ENCODE data around the gene SLC1A3.

Gene SLC1A3

DNA sequence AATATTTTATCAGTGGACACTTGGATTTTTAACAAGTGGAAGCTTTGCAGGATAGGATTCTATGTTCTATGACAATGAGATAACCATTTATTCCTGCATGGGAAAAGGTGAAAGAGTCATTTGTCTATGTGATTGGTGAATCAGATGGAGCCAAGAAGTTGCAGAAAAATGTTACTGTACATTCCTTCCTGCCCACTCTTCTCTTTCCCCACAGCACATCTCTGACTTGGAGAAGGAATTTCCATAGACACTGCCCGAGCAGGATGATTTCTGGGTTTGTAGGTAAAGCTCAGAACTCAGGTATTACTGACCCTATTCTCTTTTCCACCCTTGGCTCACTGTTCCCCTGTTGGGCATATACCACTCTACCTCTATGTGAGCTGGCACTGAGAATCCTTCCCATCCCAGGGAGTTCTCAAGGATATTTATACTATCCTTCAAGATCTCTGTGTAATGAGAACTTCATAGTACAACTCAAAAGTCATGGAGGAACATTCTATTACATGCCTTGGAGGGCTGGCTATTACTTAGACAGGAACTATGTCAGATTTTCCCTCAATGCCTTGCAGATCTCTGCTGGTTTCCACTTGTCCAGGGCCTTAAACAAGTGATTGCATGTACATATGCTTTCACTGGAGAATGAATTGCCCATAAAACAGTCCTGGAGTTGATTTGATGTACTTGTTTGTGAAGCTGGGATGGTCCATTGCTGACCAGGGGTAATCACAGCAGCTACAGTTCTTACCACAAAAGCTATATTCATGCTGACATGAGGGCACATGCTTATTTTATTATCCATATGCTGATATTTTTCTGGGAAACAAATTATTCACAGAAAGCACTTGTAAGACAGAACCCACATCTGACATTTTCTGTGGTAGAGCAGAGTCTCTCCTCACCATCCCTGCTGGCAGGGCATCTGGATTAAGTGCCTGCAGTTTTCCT is 24.1 kb downstream of the SLC1A3 start:
- no peak overlapping the region for H3K4me3 ChIP-seq (ENCODE audit: low read depth, low read length)
- TF ChIP-seq, protein P1, sequence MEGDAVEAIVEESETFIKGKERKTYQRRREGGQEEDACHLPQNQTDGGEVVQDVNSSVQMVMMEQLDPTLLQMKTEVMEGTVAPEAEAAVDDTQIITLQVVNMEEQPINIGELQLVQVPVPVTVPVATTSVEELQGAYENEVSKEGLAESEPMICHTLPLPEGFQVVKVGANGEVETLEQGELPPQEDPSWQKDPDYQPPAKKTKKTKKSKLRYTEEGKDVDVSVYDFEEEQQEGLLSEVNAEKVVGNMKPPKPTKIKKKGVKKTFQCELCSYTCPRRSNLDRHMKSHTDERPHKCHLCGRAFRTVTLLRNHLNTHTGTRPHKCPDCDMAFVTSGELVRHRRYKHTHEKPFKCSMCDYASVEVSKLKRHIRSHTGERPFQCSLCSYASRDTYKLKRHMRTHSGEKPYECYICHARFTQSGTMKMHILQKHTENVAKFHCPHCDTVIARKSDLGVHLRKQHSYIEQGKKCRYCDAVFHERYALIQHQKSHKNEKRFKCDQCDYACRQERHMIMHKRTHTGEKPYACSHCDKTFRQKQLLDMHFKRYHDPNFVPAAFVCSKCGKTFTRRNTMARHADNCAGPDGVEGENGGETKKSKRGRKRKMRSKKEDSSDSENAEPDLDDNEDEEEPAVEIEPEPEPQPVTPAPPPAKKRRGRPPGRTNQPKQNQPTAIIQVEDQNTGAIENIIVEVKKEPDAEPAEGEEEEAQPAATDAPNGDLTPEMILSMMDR (IDR thresholded peaks at IDR 0.05; ENCODE audit: low read depth, low read length, missing control alignments), result no peak
- no peak for DNase-seq (ENCODE audit: low read depth)

DNA sequence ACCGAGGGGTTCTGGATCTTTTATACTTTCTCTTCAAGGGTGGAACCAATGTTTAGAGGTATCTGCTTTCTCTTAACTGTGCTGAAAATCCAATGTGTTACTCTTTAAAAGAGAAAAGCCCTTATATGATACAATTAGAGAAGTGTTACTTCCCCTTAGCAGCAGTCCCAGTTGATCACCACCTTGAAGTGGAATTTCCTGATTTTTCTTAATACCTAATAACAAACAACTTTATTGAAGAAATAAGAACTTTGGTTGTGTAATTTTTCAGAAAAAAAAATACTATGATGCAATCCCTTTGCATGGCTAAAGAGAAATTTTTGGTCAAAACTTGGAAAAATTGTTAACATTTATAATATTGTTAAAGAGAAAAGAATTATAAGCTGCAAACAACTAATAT is 24.7 kb downstream of the SLC1A3 start:
- TF ChIP-seq, protein P1 (IDR thresholded peaks at IDR 0.05; ENCODE audit: low read depth, low read length, missing control alignments), result no peak
- H3K4me3 ChIP-seq (ENCODE audit: low read depth, low read length), result no peak overlapping the region
- no peak for DNase-seq (ENCODE audit: low read depth)

DNA sequence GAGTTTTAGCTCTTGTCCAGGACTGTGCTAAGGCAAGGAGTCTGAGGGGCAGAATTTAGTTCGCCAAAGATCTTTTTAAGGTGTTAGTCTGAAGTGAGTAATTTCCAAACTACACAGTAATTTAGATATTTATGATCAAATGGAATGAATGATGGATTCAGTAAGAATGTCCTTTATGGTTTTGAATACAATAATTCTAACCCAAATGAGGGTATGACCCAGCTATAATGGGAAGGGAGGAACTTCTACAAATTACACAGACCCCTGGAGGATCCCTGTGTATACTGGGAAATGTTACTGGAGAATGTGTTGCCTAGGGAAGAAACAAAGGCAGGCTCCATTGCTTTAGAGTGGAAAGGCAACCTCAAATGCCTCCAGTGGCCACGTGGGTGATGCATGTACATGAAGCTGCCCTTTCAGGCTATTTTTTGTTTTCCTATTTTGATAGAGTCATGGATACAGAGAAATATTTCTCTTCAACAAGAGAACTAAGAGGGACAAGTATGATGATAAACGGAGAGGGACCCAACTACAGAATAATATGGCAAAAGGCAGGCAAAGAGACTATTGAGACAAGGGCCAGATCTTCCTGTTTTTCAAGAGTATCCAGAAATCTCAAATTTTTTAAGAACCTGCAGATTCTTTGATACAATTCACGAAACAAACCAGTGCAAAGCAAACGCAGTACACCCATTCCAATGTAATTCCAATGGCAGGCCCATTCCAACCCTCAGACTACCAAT is 25.4 kb downstream of the SLC1A3 start:
- TF ChIP-seq, protein P1 (IDR thresholded peaks at IDR 0.05; ENCODE audit: low read depth, low read length, missing control alignments), result no peak
- no peak overlapping the region for H3K4me3 ChIP-seq (ENCODE audit: low read depth, low read length)
- DNase-seq (ENCODE audit: low read depth), result no peak

DNA sequence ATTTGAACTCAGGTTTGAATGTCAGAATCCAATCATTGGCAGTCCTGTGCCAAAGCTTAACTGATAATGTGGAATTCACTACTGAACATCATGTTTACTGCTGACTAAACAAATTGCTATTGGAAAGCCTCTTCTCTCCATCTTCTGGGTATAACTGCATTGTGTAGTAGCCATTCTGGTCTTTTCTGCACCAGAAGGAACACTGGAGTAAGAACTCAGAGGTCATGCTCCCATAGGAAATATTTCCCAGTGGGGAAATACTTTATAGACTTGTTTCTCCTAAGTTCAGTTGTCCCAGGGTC is 25.9 kb downstream of the SLC1A3 start:
- no peak overlapping the region for H3K4me3 ChIP-seq (ENCODE audit: low read depth, low read length)
- TF ChIP-seq, protein P1 (IDR thresholded peaks at IDR 0.05; ENCODE audit: low read depth, low read length, missing control alignments), result no peak
- no peak for DNase-seq (ENCODE audit: low read depth)

DNA sequence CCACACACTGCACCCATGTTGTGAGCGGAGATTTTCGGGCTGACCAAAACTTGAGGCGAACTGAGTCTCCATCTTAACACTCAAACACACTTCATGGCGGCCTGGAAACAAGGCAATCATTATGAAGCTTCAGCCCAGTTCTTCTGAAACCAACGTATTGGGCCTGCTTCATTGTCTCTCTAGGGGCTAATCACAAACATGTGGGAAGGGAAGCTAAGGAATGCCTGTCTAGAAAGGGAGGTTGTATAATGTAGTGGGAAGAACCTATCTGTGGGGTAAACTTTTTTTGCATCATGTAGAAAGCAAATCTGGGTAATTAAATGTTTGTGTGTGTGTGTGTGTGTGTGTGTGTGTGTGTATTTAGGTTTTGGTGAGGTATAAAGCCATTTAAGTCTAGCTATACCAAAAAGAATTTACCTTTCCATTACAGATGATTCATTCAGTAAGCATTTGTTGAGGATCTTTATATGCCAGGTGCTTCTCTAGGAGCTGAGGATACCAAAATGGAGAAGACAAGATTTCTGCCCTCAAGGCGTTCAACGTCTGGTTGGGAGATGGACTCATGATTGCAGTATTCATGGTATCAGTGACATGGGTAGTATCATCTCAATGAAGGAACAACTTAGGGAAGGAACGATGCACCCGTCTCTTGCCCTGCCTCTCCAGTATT is 29.4 kb downstream of the SLC1A3 start:
- TF ChIP-seq, protein P1 (IDR thresholded peaks at IDR 0.05; ENCODE audit: low read depth, low read length, missing control alignments), result no peak
- H3K4me3 ChIP-seq (ENCODE audit: low read depth, low read length), result no peak overlapping the region
- no peak for DNase-seq (ENCODE audit: low read depth)

DNA sequence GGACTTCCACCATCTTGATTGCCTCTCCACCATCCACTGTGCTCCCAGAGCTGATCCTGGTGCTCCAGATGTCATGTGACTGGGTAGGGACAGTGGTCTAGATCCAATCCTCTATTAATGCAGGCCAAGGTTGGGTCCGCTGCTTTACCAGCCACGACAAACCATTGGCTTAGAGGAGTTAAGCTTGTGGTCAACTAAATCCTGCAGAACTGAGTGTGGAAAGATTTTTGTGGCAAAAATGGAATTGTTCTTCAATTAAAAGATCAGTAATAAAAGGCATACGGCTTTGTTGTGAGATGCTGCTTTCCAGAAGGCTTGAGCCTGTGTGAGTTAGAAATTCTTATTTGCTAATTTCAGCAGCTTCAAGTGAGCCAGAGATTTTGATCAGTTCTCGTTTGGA is 30.7 kb downstream of the SLC1A3 start:
- DNase-seq (ENCODE audit: low read depth), result no peak
- TF ChIP-seq, protein P1 (IDR thresholded peaks at IDR 0.05; ENCODE audit: low read depth, low read length, missing control alignments), result no peak
- H3K4me3 ChIP-seq (ENCODE audit: low read depth, low read length), result no peak overlapping the region
